CD4-positive, alpha-beta memory T cell (primary cell): Measurements from ENCODE around the gene HDAC4. TPM values are rescaled to one million over a fixed set of nuclear protein-coding genes. Genes with fewer than 3 reads are reported as not detected.

Experiments
- CTCF ChIA-PET: fragments of 350-600 bp; sonication (Branson Sonifier 250); formaldehyde crosslinking; loops from one replicate; lab custom pipeline; 2021; ENCODE audit warnings: inconsistent platforms; ENCODE audit not compliant: partially characterized antibody; lab: Charles Lee
- POLR2A ChIA-PET: fragments of 350-600 bp; sonication (Branson Sonifier 250); formaldehyde crosslinking; loops from one replicate; lab custom pipeline; 2021; ENCODE audit not compliant: partially characterized antibody; lab: Charles Lee
- DNase-seq, 5 donors: peaks; one replicate each; pipeline versions ENCODE4 v3.0.0 to v3.0.0-alpha.2; 2020 to 2022; ENCODE audit warnings: mixed read lengths in 1 of 5
- H3K27ac ChIP-seq: one replicate; pipeline ENCODE4 v1.7.0; 2013; ENCODE audit warnings: low read depth, low read length
- H3K27me3 ChIP-seq: 2 replicates; pipeline ENCODE4 v1.7.0; 2013; ENCODE audit warnings: mild to moderate bottlenecking, low read length, moderate library complexity; ENCODE audit not compliant: insufficient read depth
- H3K36me3 ChIP-seq: 2 replicates; pipeline ENCODE4 v1.7.0; 2013; ENCODE audit warnings: mild to moderate bottlenecking, low read length, moderate library complexity; ENCODE audit not compliant: insufficient read depth
- H3K4me1 ChIP-seq: 2 replicates; pipeline ENCODE4 v1.7.0; 2013; ENCODE audit warnings: mild to moderate bottlenecking, low read length, moderate library complexity; ENCODE audit not compliant: insufficient read depth
- H3K4me3 ChIP-seq, 2 donors: one replicate each; pipeline ENCODE4 v1.7.0; 2013; ENCODE audit warnings: low read length in 2 of 2, mild to moderate bottlenecking in 1 of 2
- H3K9me3 ChIP-seq, 2 donors: one replicate each; pipeline ENCODE4 v1.7.0; 2013; ENCODE audit warnings: low read length in 2 of 2, control low read depth in 1 of 2; ENCODE audit not compliant: control insufficient read depth in 1 of 2
- H3K27ac Mint-ChIP-seq, 7 donors: one replicate each; pipeline ENCODE4 v1.8.0; 2020 to 2021; ENCODE audit warnings: mixed read lengths in 7 of 7, mild to moderate bottlenecking in 6 of 7, inconsistent platforms in 3 of 7, moderate library complexity in 3 of 7
- H3K27me3 Mint-ChIP-seq, 2 donors: one replicate each; pipeline ENCODE4 v1.8.0; 2020 to 2021; ENCODE audit warnings: mixed read lengths in 2 of 2
- H3K36me3 Mint-ChIP-seq, 2 donors: one replicate each; pipeline ENCODE4 v1.8.0; 2020 to 2021; ENCODE audit warnings: mixed read lengths in 2 of 2, inconsistent platforms in 1 of 2, mild to moderate bottlenecking in 1 of 2
- H3K4me1 Mint-ChIP-seq, 4 donors: one replicate each; pipeline ENCODE4 v1.8.0; 2020 to 2021; ENCODE audit warnings: mixed read lengths in 4 of 4, mild to moderate bottlenecking in 1 of 4
- H3K4me3 Mint-ChIP-seq, 8 donors: one replicate each; pipeline ENCODE4 v1.8.0; 2020 to 2021; ENCODE audit warnings: mixed read lengths in 8 of 8, mild to moderate bottlenecking in 7 of 8, moderate library complexity in 6 of 8, inconsistent platforms in 3 of 8
- H3K9me3 Mint-ChIP-seq, 8 donors: one replicate each; pipeline ENCODE4 v1.8.0; 2020 to 2021; ENCODE audit warnings: mixed read lengths in 8 of 8, mild to moderate bottlenecking in 5 of 8, inconsistent platforms in 3 of 8, moderate library complexity in 1 of 8
- intact Hi-C: fragments of 100-400 bp; cut with micrococcal nuclease; formaldehyde crosslinking; loops from one replicate; pipeline ENCODE4 v1.15.1; 2023
- polyA plus RNA-seq, 2 donors: library from polyadenylated mRNA; unstranded; fragments of 300-500 nt; fragmentation: Illumina TruSeq; gene quantifications; one replicate each; pipeline ENCODE4 v1.2.3, GENCODE V29; 2021
- total RNA-seq, 2 experiments: library from RNA; stranded (reverse); gene quantifications; one replicate each; pipeline ENCODE4 v1.2.3, GENCODE V29; 2021

HDAC4 gene
- total and polyA plus RNA-seq, 4 experiments from 2014 or later: 1.4 to 59.7 (median 30.4) TPM

DNA sequence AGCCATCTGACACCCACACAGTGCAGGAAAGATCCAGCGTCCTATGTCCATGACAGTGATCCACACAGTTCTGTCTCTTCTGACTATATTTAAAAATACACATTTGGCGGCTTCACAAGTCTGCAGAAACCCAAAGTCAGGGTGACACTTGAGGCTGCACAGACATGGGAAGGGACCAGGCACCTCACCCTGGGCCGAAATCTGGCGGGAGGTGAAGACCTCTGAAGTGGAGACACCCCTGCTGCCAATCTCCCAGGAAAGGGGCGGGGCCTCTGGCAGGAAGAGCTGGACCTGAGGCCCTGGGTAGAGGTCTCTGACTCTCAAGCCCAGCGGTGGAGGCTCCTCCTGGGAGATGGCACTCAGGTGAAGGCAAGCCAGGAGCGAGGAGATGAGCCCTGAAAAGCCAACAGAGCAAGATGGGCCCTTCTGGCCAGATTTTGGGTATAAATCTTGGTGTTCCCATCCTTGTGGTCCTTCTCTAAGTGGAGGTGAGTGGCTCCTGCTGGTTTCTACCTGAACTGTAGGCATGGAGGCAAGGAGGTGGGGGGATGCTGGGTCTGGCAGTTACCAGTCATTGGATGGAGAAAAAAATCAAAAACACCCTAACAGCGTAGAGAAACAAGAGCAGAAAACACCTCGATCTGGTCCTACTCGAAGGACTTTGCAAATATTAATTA, 248.4 kb downstream of the HDAC4 start:
- H3K36me3 Mint-ChIP-seq: peaks cover 74 to 76% of the 10 kb centered on the region in 2 donors
- Histone ChIP-seq H3K36me3 (peaks cover 51% of the 10 kb centered on the region), H3K27me3 (no peaks in the 10 kb centered on the region), H3K4me1 (peaks cover 17% of the 10 kb centered on the region), H3K4me3 (no peak overlapping the region), H3K9me3 (peaks cover 0 to 14% of the 10 kb centered on the region in 2 donors), H3K27ac (no peak overlapping the region)
- peaks cover 14 to 38% (median 17%) of the 10 kb centered on the region in 4 donors for H3K4me1 Mint-ChIP-seq
- H3K27me3 Mint-ChIP-seq: no peaks in the 10 kb centered on the region
- peak overlapping the region in 2 of 8 donors; percentile 15 for H3K4me3 Mint-ChIP-seq
- intact Hi-C loops: no loop called here
- peak overlapping the region in 6 of 7 donors; percentile 27 to 87 (median 48) for H3K27ac Mint-ChIP-seq
- ChIA-PET CTCF (no interaction called here), POLR2A (no interaction called here)
- DNase-seq: no peak
- H3K9me3 Mint-ChIP-seq: peaks cover 4 to 21% (median 13%) of the 10 kb centered on the region in 8 donors

DNA sequence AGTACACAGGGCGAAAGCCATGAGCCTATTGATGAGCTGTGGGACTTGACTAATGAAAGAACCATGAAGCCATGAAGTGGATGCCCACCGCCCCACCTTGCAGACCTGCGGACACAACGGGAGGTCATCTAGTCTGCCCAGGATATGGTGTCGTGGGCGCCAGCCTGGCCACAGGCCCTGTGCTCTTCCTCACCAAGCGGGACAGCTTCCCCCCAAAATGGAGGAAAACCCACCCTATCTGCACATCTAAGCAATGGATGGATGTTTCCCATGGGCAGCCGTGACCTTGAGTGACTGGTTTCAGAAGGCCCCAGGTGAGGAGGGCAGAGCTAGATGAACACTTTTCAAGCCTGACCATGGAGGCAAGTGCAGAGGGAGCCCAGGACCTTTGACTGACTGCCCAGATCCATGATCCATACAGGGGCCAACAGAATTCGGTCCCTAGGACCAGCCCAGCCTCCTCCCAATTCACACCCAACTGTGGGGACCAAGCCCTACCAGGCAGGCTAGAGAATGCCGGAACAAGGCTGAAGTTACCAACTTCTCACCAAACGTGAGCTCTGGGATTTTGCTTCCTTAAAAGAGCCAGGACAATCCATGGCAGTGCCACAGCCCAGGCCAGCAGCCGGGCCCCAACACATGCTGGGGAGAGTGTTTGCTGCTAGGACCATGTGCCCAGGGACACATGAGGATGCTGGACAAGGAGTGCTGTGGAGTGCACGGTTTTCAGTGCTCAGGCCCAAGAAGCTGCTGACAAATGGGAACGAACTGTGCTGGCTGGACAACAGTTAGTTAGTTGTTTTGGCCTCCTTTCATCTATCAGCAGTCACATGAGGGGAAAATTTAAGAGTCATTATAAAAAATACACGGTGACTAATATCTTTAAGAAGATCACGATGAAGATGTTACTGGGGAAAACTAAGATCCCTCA, 249.4 kb downstream of the HDAC4 start:
- no peak for DNase-seq
- peaks cover 0 to 14% of the 10 kb centered on the region in 2 donors for H3K9me3 ChIP-seq
- ChIA-PET CTCF (no interaction called here), POLR2A (interaction anchor here (1.1 kb wide), 1 partner anchor 116 kb away, joined by 3 read pairs; no protein-coding TSS in a partner anchor)
- Mint-ChIP-seq H3K27me3 (no peaks in the 10 kb centered on the region), H3K27ac (peak overlapping the region; percentile 62 to 96 (median 90)), H3K4me1 (peaks cover 14 to 38% (median 17%) of the 10 kb centered on the region in 4 donors), H3K4me3 (peak overlapping the region in 3 of 8 donors; percentile 25 to 70 (median 67)), H3K36me3 (peaks cover 69 to 70% of the 10 kb centered on the region in 2 donors), H3K9me3 (peaks cover 4 to 21% (median 13%) of the 10 kb centered on the region in 8 donors)
- H3K4me3 ChIP-seq: no peak overlapping the region
- H3K36me3 ChIP-seq: peaks cover 49% of the 10 kb centered on the region
- H3K4me1 ChIP-seq: peaks cover 17% of the 10 kb centered on the region
- no peaks in the 10 kb centered on the region for H3K27me3 ChIP-seq
- H3K27ac ChIP-seq: peak overlapping the region; percentile 22
- intact Hi-C loops: no loop called here

DNA sequence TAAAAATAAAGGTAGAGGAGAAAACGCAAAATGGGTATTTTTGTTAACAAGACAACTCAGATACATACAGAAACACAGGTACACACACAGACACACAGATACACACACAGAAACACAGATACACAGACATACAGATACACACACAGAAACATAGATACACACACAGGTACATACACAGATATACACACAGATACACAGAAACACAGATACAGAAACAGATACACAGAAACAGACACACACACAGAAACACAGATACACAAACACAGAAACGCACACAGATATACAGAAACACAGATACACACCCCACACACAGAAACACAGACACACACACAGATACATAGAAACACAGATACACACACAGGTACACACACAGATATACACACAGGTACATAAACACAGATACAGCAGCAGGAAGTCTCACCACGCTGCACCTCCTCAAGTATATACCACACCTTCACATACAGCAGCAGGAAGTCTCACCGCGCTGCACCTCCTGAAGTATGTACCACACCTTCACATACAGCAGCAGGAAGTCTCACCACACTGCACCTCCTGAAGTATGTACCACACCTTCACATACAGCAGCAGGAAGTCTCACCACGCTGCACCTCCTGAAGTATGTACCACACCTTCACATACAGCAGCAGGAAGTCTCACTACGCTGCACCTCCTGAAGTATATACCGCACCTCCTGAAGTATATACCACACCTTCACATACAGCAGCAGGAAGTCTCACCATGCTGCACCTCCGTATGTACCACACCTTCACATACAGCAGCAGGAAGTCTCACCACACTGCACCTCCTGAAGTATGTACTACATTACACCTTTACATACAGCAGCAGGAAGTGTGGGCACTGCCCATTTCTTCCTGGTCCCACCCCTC, 250.5 kb downstream of the HDAC4 start:
- peak overlapping the region in 5 of 8 donors; percentile 25 to 70 (median 51) for H3K4me3 Mint-ChIP-seq
- Histone ChIP-seq H3K9me3 (peaks cover 0 to 14% of the 10 kb centered on the region in 2 donors), H3K27me3 (no peaks in the 10 kb centered on the region), H3K4me1 (peaks cover 17% of the 10 kb centered on the region), H3K27ac (peak overlapping the region; percentile 22), H3K4me3 (no peak overlapping the region), H3K36me3 (peaks cover 46% of the 10 kb centered on the region)
- H3K36me3 Mint-ChIP-seq: peaks cover 66 to 67% of the 10 kb centered on the region in 2 donors
- peaks cover 4 to 21% (median 13%) of the 10 kb centered on the region in 8 donors for H3K9me3 Mint-ChIP-seq
- ChIA-PET CTCF (no interaction called here), POLR2A (no interaction called here)
- peak overlapping the region; percentile 62 to 96 (median 93) for H3K27ac Mint-ChIP-seq
- peak; percentile 28 to 72 (median 66) for DNase-seq
- intact Hi-C loops: no loop called here
- no peaks in the 10 kb centered on the region for H3K27me3 Mint-ChIP-seq
- peaks cover 14 to 38% (median 17%) of the 10 kb centered on the region in 4 donors for H3K4me1 Mint-ChIP-seq

DNA sequence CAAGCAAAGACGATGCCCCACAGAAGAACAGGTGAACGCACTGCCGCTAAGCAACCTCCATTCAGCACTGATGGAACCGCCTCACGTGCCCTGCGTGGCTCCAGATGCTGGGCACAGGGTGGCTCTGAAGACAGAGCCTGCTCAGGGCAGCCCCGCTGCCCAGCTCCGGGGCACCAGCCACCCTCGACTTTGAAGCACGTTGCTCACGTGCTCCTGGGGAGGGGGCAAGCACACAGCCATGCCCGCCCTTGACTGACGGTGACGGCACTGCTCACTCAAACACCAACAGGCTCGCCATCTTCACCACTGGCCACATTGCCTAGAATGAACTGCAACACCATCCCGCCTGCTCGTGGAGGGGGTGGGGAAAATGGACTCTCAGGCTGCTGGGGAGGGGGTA, 251.3 kb downstream of the HDAC4 start:
- Histone ChIP-seq H3K36me3 (peaks cover 46% of the 10 kb centered on the region), H3K9me3 (peaks cover 0 to 14% of the 10 kb centered on the region in 2 donors), H3K27me3 (no peaks in the 10 kb centered on the region), H3K4me1 (peaks cover 17% of the 10 kb centered on the region), H3K4me3 (no peak overlapping the region), H3K27ac (no peak overlapping the region)
- peaks cover 4 to 21% (median 13%) of the 10 kb centered on the region in 8 donors for H3K9me3 Mint-ChIP-seq
- no peak overlapping the region for H3K4me3 Mint-ChIP-seq
- intact Hi-C loops: no loop called here
- peaks cover 14 to 38% (median 17%) of the 10 kb centered on the region in 4 donors for H3K4me1 Mint-ChIP-seq
- ChIA-PET CTCF (no interaction called here), POLR2A (interaction anchor here (0.7 kb wide), 1 partner anchor 67 kb away, joined by 3 read pairs; no protein-coding TSS in a partner anchor)
- no peaks in the 10 kb centered on the region for H3K27me3 Mint-ChIP-seq
- peak overlapping the region in 1 of 7 donors; percentile 65 for H3K27ac Mint-ChIP-seq
- peaks cover 59 to 66% of the 10 kb centered on the region in 2 donors for H3K36me3 Mint-ChIP-seq
- DNase-seq: no peak

DNA sequence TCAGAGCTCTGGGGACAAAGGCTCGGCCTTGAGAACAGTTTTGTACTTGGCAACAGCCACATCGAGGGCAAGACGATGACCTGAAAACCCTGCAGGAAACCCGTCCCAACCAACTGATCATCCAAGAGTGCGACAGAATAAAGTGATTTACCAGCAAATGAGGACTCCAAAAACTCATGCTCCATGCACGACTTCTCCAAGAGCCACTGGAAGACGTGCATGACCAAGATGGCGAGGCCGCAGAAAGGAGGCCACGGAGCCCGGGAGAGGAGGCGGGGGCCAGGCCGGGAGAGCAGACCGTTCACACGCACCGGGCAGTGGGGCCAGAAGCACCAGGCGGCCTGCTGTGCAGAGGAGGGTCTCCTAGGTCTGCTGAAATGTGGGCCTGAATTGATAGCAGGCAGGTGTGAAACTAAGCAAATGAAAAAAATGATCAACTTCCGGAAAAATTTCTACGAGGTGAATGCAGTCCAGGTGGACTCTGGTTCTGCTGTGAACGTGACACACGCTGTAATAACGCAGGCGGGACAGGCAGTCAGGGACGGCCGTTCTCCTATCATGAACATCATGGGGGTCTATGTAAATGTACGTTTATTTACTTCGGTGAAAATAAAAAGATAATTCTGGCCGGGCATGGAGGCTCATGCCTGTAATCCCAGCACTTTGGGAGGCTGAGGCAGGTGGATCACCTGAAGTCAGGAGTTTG, 252.2 kb downstream of the HDAC4 start:
- peaks cover 17% of the 10 kb centered on the region for H3K4me1 ChIP-seq
- POLR2A ChIA-PET: no interaction called here
- Mint-ChIP-seq H3K4me3 (no peak overlapping the region), H3K27me3 (no peaks in the 10 kb centered on the region), H3K36me3 (peaks cover 54 to 60% of the 10 kb centered on the region in 2 donors), H3K9me3 (peaks cover 4 to 21% (median 13%) of the 10 kb centered on the region in 8 donors), H3K4me1 (peaks cover 14 to 38% (median 17%) of the 10 kb centered on the region in 4 donors), H3K27ac (peak overlapping the region in 2 of 7 donors; percentile 3 to 35)
- H3K27ac ChIP-seq: no peak overlapping the region
- no peak for DNase-seq
- intact Hi-C loops: no loop called here
- no peak overlapping the region for H3K4me3 ChIP-seq
- H3K27me3 ChIP-seq: no peaks in the 10 kb centered on the region
- H3K36me3 ChIP-seq: peaks cover 44% of the 10 kb centered on the region
- CTCF ChIA-PET: no interaction called here
- peaks cover 0 to 14% of the 10 kb centered on the region in 2 donors for H3K9me3 ChIP-seq

DNA sequence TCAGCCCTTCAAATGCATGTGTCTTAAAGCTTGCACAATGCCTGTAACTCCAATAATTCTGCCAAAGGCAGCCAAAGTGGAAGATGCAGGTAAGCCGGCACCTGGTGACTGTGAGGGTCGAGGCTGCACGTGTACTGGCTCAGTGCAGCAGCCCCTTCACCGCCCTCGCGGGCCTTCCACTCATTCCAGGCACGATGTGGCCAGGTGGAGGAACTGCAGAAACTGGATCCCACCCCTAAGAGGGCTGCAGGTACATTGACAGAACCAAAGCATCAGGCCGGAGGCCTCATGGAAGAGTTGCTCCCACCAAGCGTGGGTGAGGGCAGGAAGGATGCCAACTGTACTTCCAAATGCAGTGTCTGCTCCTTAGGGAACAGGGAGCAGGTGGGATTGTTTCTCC, 253.4 kb downstream of the HDAC4 start:
- peaks cover 4 to 18% (median 13%) of the 10 kb centered on the region in 8 donors for H3K9me3 Mint-ChIP-seq
- Histone ChIP-seq H3K4me3 (no peak overlapping the region), H3K27ac (no peak overlapping the region), H3K9me3 (peaks cover 0 to 14% of the 10 kb centered on the region in 2 donors), H3K27me3 (no peaks in the 10 kb centered on the region), H3K36me3 (peaks cover 53% of the 10 kb centered on the region), H3K4me1 (peaks cover 17% of the 10 kb centered on the region)
- ChIA-PET POLR2A (no interaction called here), CTCF (no interaction called here)
- no peak overlapping the region for H3K4me3 Mint-ChIP-seq
- H3K36me3 Mint-ChIP-seq: peaks cover 49 to 54% of the 10 kb centered on the region in 2 donors
- intact Hi-C loops: no loop called here
- H3K27ac Mint-ChIP-seq: no peak overlapping the region
- no peaks in the 10 kb centered on the region for H3K27me3 Mint-ChIP-seq
- H3K4me1 Mint-ChIP-seq: peaks cover 14 to 33% (median 16%) of the 10 kb centered on the region in 4 donors
- DNase-seq: no peak
